ENCODE results near the gene NINJ1.

DNA sequence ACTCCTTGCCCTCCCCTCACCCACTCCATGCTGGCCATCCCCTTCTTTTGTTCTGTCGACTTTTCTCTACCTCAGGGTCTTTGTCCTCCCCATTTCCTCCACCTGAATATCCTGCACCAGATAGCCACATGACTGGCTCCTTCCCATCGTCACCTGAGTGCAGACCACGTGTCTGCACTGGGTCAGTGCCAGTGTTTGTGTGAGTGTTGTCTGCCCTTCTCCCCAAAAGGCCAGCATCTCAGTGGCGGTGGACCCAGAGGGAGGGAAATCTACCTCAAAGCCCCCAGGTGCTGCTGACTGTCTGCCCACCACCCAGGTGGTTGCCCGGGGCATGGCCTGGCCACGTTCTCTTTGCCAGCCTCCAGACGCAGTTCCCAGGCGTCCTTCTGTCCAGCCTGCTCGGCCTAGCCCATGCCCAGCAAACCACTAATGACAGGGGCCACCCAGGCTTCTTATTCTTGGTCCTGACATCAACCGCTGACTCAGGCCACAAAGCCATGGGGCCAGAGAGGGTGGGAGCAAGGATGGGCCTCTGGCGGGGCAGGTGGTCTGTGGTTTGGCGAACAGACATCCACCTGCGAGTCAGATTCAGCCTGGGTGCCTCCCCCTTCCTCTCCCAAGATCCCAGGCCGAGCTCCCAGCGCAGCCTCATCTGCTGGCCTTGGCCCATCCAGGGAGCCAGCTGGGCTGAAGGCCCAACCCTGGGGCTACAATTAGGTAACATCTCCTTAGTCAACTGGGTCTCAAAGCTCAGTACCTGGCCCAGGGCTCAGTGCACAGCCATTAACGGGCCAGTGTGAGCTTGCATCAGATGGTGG lies 5.5 kb upstream of the NINJ1 start:
- TF ChIP-seq, protein P1, sequence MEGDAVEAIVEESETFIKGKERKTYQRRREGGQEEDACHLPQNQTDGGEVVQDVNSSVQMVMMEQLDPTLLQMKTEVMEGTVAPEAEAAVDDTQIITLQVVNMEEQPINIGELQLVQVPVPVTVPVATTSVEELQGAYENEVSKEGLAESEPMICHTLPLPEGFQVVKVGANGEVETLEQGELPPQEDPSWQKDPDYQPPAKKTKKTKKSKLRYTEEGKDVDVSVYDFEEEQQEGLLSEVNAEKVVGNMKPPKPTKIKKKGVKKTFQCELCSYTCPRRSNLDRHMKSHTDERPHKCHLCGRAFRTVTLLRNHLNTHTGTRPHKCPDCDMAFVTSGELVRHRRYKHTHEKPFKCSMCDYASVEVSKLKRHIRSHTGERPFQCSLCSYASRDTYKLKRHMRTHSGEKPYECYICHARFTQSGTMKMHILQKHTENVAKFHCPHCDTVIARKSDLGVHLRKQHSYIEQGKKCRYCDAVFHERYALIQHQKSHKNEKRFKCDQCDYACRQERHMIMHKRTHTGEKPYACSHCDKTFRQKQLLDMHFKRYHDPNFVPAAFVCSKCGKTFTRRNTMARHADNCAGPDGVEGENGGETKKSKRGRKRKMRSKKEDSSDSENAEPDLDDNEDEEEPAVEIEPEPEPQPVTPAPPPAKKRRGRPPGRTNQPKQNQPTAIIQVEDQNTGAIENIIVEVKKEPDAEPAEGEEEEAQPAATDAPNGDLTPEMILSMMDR (IDR thresholded peaks at IDR 0.05) = no peak
- no peak for TF ChIP-seq EZH2 (IDR thresholded peaks at IDR 0.05; ENCODE audit: borderline replicate concordance, insufficient read depth, low read depth, low read length, poor library complexity, severe bottlenecking)
